Heart right ventricle (tissue), 16 donors: ENCODE data around the gene ZNF511. TPM values are rescaled to one million over a fixed set of nuclear protein-coding genes. Genes with fewer than 3 reads are reported as not detected.

ENCODE experiments used
- ATAC-seq, 8 donors: fragments of 200-7000 bp; cut with Tn5 transposase; one replicate each; pipeline ENCODE4 v1.9.1; 2020; ENCODE audit warnings: mild to moderate bottlenecking in 8 of 8, moderate library complexity in 8 of 8, moderate number of reproducible peaks in 1 of 8
- DNase-seq, 2 donors: peaks; one replicate each; pipeline ENCODE4 v3.0.0-alpha.2; 2020
- H3K27ac ChIP-seq, 10 donors: fragments of 200-600 bp; sonication (generic) in 2 of 10; one replicate each; pipeline versions ENCODE4 v1.5.0 to v1.8.0; 2020 to 2022; ENCODE audit warnings: mild to moderate bottlenecking in 3 of 10
- H3K27me3 ChIP-seq, 7 donors: fragments of 200-600 bp; one replicate each; pipeline ENCODE4 v1.8.0; 2021 to 2022; ENCODE audit warnings: mild to moderate bottlenecking in 2 of 7
- H3K36me3 ChIP-seq, 9 donors: fragments of 200-600 bp; sonication (generic) in 1 of 9; one replicate each; pipeline versions ENCODE4 v1.5.0 to v1.8.0; 2020 to 2022; ENCODE audit warnings: mild to moderate bottlenecking in 2 of 9
- H3K4me1 ChIP-seq, 9 donors: fragments of 200-600 bp; sonication (generic) in 1 of 9; one replicate each; pipeline versions ENCODE4 v1.5.0 to v1.8.0; 2020 to 2022; ENCODE audit warnings: mild to moderate bottlenecking in 4 of 9
- H3K4me3 ChIP-seq, 10 donors: fragments of 200-600 bp; sonication (generic) in 2 of 10; one replicate each; pipeline versions ENCODE4 v1.5.0 to v1.8.0; 2020 to 2022; ENCODE audit warnings: mild to moderate bottlenecking in 7 of 10, moderate library complexity in 2 of 10
- H3K9me3 ChIP-seq, 11 donors: fragments of 200-600 bp in 10 of 11; sonication (generic) in 2 of 11; one replicate each; pipeline versions ENCODE4 v1.5.0 to v1.8.0; 2013 to 2022; ENCODE audit warnings: mild to moderate bottlenecking in 2 of 11, control low read depth in 1 of 11, moderate library complexity in 1 of 11
- CTCF ChIP-seq, 9 donors: fragments of 200-600 bp; sonication (generic) in 2 of 9; IDR thresholded peaks; one replicate each; pipeline versions ENCODE4 v1.5.0 to v1.8.0; 2021 to 2022; ENCODE audit warnings: antibody characterized with exemption in 9 of 9, mild to moderate bottlenecking in 5 of 9, moderate library complexity in 1 of 9
- WGBS, 2 donors: extraction: QIAGEN DNeasy Blood & Tissue Kit; methylation state at CpG; one replicate each; pipeline ENCODE4 v1.1.7; 2013; ENCODE audit warnings: inconsistent platforms in 1 of 2; 5-methylcytosine and 5-hydroxymethylcytosine counted together
- intact Hi-C, 10 donors: fragments of 100-400 bp; cut with DNase I; formaldehyde crosslinking; loops; one replicate each; pipeline versions ENCODE4 v1.11.1 to v1.14.2; 2022
- polyA plus RNA-seq, 2 donors: library from polyadenylated mRNA; stranded (reverse); fragments of 200-250 nt; gene quantifications; one replicate each; pipeline ENCODE4 v1.2.3, GENCODE V29; 2013
- total RNA-seq, 10 donors: library from RNA; stranded (reverse); fragmentation: NEBNext Ultra II Directional in 3 of 10; extraction: Animal tissue kit (Norgen Biotek cat#: 25700) in 3 of 10; gene quantifications; one replicate each; pipeline versions ENCODE4 v1.2.1 to v1.2.4, GENCODE V29; 2021 to 2023
- donor health status: Arrhythmogenic right ventricular cardiomyopathy.
- donor health status: ischemic (EF 13 %, LVEDD 7.1; RV severe dilation, severe dysfunction).
- donor health status: healthy with polysubstance abuse.
- donor health status: DM: no; HTN: yes; CAD: no.
- donor health status: DM: no; HTN: no; CAD: no.
- donor health status: ischemic (EF 25% LVEDD 6.9; RV normal size, moderate dysfunction).
- donor health status: ischemic (EF 25% LVEDD 5.7; RV mildly dilated, moderate dysfunction).
- donor health status: healthy.
- donor health status: DM: yes; HTN: yes; CAD: no.
- donor health status: Ischemic cardiomyopathy.
- donor health status: ischemic (EF 35%, LVEDD 5.7; RV mildly dilated, moderate dysfunction).
- donor health status: nonischemic (EF 11% LVEDD 7.7; RV severe dilation, severe dysfunction).
- donor health status: DM: yes; HTN: yes; CAD: no.
- donor health status: PGD.
- donor health status: ischemic (EF 29% LVEDD 5.4; RV normal size, mild dysfunction).
- donor health status: nonischemic (EF 23%, LVEDD 6.1; RV moderate dilation, normal function).

Gene ZNF511
- total and polyA plus RNA-seq, 12 donors: 30.6 to 129 (median 43.5) TPM

GRCh38 chr10:133310399-133310755 is 1.7 kb downstream of the ZNF511 start:
- Histone ChIP-seq H3K4me1 (peaks cover 0 to 37% (median 26%) of the 10 kb centered on the region in 9 donors), H3K9me3 (no peaks in the 10 kb centered on the region), H3K27me3 (no peaks in the 10 kb centered on the region), H3K4me3 (no peak overlapping the region), H3K27ac (no peak overlapping the region), H3K36me3 (peaks cover 0 to 42% (median 7%) of the 10 kb centered on the region in 9 donors)
- intact Hi-C loops: loop anchor here in 2 of 10 donors (5.0 to 10.0 kb wide), 2 partner anchors 166 to 297 kb away; no protein-coding TSS in a partner anchor
- 96% methylated on average over 16 of the region's 16 CpGs for WGBS, 2 donors
- DNase-seq (no peak), ATAC-seq (no peak)
- TF ChIP-seq CTCF (IDR thresholded peaks at IDR 0.05): no peak

- H3K4me1 ChIP-seq: peaks cover 0 to 33% (median 23%) of the 10 kb centered on the region in 9 donors
- 96% methylated on average over 8 of the region's 8 CpGs for WGBS, 2 donors
- H3K4me3 ChIP-seq: no peak overlapping the region
- no peaks in the 10 kb centered on the region for H3K27me3 ChIP-seq
- ATAC-seq (no peak), DNase-seq (no peak)
- no peak for TF ChIP-seq CTCF (IDR thresholded peaks at IDR 0.05)
- H3K27ac ChIP-seq: no peak overlapping the region
- no peaks in the 10 kb centered on the region for H3K9me3 ChIP-seq
- peaks cover 0 to 38% (median 7%) of the 10 kb centered on the region in 9 donors for H3K36me3 ChIP-seq
- intact Hi-C loops: loop anchor here in 2 of 10 donors (5.0 to 10.0 kb wide), 2 partner anchors 166 to 297 kb away; no protein-coding TSS in a partner anchor
Measured at GRCh38 chr10:133310789-133311188, 2.1 kb downstream of the ZNF511 start.

GRCh38 chr10:133311570-133311969 is 2.9 kb downstream of the ZNF511 start:
- Histone ChIP-seq H3K4me3 (no peak overlapping the region), H3K9me3 (no peaks in the 10 kb centered on the region), H3K27me3 (no peaks in the 10 kb centered on the region), H3K27ac (no peak overlapping the region), H3K36me3 (peaks cover 0 to 37% (median 7%) of the 10 kb centered on the region in 9 donors), H3K4me1 (peaks cover 0 to 25% (median 18%) of the 10 kb centered on the region in 9 donors)
- TF ChIP-seq CTCF (IDR thresholded peaks at IDR 0.05): no peak
- intact Hi-C loops: loop anchor here in 2 of 10 donors (5.0 to 10.0 kb wide), 2 partner anchors 167 to 296 kb away; no protein-coding TSS in a partner anchor
- ATAC-seq (no peak), DNase-seq (no peak)
- 87 to 93% methylated on average over 10 of the region's 10 CpGs for WGBS, 2 donors

- no peak for ATAC-seq
- H3K36me3 ChIP-seq: peaks cover 0 to 37% (median 7%) of the 10 kb centered on the region in 9 donors
- H3K4me1 ChIP-seq: peaks cover 0 to 19% (median 13%) of the 10 kb centered on the region in 9 donors
- no peaks in the 10 kb centered on the region for H3K27me3 ChIP-seq
- no peaks in the 10 kb centered on the region for H3K9me3 ChIP-seq
- no peak overlapping the region for H3K27ac ChIP-seq
- intact Hi-C loops: loop anchor here in 2 of 10 donors (5.0 to 10.0 kb wide), 2 partner anchors 167 to 295 kb away; no protein-coding TSS in a partner anchor
- 91 to 95% methylated on average over 23 of the region's 23 CpGs for WGBS, 2 donors
- DNase-seq: no peak
- no peak overlapping the region for H3K4me3 ChIP-seq
- TF ChIP-seq CTCF (IDR thresholded peaks at IDR 0.05): no peak
Measured at GRCh38 chr10:133312016-133312768, 3.5 kb downstream of the ZNF511 start.
